ENCODE measurements around the gene ARNT2.
A peak's percentile ranks its signal among the peaks of the same experiment; 100 is the strongest.

ARNT2 gene

DNA sequence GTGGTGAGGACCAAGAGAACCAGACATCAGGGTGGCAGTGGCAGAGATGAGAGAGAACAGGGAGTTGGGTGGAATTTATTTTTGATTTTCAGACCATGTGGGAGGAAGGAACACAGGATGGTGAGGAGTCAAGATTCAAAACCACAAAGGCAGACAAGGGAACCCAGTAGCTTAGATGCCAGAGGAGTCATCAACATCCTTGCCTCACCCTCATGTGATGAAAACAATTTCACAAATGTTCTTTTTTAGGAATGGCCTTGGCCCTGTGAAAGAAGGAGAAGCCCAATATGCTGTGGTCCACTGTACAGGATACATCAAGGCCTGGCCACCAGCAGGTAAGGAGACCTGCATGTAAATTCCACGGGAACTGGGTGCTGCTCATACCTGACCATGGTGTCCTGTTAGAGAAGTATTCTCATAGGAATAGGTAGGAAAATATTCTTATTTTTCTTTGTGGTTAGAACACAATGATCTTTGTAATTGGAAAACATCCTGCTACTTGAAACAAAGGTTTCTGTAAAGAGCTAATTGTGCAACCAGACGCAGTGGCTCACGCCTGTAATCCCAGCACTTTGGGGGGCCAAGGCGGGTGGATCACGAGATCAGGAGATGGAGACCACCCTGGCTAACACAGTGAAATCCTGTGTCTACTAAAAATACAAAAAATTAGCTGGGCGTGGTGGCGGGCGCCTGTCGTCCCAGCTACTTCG lies 110.0 kb downstream of the ARNT2 start:
- peak; percentile 82 for DNase-seq (ENCODE audit: low spot score)

GRCh38 chr15:80517290-80517689 lies 113.1 kb downstream of the ARNT2 start:
- DNase-seq (ENCODE audit: low spot score), result no peak

- DNase-seq (ENCODE audit: low spot score), result no peak
These were observed 114.3 kb downstream of the ARNT2 start for GRCh38 chr15:80518522-80518921.

DNA sequence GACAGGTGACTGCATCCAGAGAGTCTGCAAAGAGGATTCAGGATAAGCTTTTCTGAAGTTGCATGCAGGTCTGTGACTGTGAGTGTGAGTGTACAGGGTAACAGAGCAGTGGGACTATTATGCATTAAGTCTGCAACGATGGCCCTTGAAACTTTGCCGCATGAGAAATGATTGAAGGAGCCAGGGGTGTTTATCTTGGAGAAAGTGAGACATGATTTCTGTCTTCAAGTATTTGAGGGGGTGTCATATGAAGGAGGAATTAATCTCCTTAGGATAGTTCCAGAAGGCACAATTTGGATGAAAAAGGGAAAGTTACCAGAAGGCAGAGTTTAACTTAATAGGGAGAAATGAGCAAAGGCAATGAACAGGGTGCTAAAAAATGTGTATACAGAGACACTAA lies 119.6 kb downstream of the ARNT2 start:
- DNase-seq (ENCODE audit: low spot score), result no peak

GRCh38 chr15:80525853-80526252 lies 121.7 kb downstream of the ARNT2 start:
- DNase-seq (ENCODE audit: low spot score), result no peak

DNA sequence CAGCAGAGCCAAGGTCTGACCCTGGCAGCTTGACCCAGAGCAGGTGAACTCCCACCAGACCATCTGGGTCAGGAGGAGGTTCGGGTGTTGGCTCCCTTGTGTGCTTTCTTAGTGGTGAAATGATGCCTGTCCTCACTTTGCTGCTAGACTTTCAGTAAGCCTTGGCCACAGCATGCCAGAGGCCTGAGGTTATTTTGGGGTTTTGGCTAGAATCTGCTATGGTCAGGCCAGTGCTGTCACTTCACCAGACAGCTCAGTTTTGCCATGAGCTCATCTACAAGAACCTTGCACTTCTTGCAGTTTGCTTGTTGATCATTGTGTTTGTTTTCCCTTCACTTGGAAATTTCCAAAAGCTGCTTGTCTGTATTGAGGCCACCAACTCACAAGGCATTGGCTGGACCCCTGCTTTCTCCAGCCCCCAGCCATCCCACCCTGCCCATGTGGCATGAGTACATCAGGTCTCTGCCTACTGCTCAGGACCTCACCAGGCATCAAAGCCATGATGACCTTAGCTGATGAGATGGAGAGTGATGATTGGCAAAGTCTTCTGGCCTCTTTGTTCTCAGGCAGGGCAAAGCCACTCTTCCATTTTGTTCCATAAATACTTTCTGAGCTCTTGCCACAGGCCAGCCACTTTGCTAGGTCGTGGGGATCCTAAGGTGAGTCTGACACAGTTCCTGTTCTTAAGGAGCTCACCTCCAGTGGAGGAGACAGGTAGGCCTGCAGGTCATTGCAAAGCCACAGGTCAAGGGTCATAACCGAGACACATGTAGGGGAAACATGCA lies 122.6 kb downstream of the ARNT2 start:
- DNase-seq (ENCODE audit: low spot score), result peak; percentile 84

DNA sequence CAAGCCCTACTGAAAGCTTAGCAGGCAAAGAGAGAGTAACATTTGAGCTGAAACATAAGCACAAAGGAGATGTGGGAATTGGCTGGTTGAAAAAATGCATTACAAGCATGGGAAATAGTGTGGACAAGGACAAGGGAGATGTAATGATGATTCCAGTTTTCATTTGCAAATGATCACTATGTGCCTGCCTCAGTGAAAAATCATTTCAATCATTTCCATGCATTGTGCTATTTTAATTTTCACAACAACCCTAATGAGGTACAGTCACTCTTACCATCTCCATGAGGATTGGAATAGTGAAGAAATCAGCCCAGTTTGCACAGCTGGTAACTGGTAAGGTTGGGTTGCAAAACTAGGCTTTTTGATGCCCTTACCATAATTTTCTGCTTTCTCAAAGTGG lies 123.2 kb downstream of the ARNT2 start:
- no peak for DNase-seq (ENCODE audit: low spot score)

DNA sequence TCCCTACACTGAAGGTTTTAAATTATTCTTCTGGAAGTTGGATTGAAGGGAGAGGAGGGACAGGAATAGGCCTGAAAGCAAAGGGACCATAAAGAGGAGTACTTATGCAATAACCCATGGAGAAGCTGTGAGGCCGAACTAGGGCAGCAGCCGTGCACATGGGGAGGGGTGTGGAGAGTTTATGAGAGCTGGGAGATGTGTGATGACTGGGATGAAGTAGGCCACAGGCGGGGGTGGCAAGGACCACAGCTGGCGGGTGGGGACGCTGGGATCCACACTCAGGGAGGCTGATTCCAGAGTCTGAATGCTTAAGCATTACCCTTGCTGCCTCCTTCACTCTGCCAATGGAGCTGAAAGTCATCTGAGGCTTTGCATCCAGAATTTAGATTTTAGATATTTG lies 123.8 kb downstream of the ARNT2 start:
- DNase-seq (ENCODE audit: low spot score), result no peak

- DNase-seq (ENCODE audit: low spot score), result peak; percentile 67
These were observed 126.7 kb downstream of the ARNT2 start for GRCh38 chr15:80530737-80531365.

DNA sequence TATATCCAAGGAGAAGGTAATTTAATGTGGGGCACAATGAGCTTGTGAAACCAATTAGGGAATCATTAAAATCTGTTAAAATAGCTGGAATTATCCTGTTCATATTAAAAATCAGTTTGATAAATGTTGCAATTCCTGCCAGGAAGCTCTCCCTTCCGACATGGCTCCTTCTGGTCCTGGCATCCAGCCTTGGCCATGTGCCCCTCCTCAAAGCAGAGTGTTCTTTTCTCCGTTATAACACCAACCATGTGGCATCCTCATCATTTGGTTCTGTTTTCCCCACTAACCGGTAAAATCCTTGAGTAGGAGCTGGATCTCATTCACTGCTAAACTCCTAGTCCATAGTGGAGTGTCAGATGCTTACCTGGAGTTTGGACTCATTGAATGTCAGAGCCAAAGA lies 127.2 kb downstream of the ARNT2 start:
- peak; percentile 46 for DNase-seq (ENCODE audit: low spot score)

DNA sequence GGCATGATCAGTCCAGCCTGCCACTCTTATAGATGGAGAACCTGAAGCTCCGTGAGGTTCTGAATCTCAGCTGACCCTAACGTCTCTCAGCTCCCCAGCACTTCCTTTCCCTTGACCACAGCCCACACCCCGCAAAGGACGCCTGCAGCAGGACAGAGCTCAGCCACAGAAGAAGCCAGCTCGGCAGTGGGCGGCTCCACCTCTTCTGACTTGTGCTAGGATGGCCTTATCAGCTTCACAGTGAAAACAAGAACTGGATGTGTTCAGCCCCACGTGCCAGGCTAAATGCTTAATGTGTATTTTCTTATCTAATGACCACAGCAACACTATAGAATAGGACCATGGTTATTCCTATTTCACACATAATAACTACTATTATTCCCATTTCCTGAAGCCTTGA lies 127.6 kb downstream of the ARNT2 start:
- no peak for DNase-seq (ENCODE audit: low spot score)

DNA sequence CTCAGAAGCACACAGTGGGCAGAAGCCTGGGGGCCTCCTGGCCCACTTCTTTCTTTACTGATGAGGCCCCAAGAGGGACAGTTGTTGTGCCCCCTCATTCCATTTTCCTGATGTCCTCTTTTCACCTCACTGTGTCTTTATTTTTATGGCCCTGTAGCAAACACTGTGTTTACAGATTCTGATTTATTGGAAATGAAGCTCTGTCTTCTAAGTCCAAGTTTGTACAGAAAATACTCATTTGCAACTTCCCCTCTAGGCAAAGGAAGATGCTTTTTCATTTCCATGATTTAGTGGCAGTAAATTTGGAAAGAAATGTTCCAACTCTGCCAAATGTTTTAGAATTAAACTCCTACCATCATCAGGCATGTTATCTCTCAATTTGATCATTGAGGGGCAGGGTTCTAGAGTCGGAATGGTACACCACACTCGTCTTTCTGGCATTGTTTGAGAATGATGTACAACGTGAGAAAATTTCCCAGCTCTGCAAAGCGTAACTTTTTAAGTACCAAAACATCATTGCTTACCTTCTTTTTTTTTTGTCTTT lies 129.7 kb downstream of the ARNT2 start:
- peak; percentile 26 for DNase-seq (ENCODE audit: low spot score)

DNA sequence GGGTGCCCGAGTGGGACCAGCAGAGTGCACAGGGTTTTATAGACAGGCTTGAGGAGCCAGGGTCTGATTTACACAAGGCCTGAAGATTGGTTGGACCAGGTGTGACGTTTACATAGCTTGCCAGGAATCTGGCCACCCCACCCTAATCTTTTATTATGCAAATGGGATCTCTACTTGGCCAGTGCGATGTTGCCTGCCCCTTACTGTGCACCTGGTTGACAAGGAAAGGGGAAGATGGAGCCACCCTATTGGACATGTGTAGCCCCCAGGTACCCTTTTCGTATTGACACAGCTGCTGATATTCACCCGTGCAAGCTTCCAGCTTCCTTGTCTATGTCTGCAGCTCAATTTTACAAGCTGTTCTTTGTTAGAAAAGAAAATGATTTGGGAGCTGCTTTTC lies 132.0 kb downstream of the ARNT2 start:
- no peak for DNase-seq (ENCODE audit: low spot score)

GRCh38 chr15:80536716-80537115 lies 132.5 kb downstream of the ARNT2 start:
- no peak for DNase-seq (ENCODE audit: low spot score)

GRCh38 chr15:80545078-80545477 lies 140.9 kb downstream of the ARNT2 start:
- DNase-seq (ENCODE audit: low spot score), result no peak

DNA sequence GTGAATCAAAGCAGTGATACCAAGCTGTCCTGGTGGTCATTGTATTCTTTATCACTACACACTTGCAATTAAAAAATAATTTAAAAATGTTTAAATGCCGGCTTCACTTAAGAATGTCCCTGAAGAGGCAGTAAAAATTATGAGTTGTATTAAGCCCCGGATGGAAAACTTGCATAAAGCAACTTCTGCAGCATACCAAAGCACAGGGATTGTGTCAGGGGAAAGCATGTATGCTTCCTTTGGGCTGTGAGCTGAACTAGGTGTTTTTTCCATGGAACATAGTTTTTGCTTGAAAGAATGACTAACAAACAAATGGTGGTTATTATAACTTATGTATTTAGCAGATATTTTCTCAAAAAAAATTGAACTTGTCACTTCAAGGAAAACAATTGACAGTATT lies 143.1 kb downstream of the ARNT2 start:
- no peak for DNase-seq (ENCODE audit: low spot score)

DNA sequence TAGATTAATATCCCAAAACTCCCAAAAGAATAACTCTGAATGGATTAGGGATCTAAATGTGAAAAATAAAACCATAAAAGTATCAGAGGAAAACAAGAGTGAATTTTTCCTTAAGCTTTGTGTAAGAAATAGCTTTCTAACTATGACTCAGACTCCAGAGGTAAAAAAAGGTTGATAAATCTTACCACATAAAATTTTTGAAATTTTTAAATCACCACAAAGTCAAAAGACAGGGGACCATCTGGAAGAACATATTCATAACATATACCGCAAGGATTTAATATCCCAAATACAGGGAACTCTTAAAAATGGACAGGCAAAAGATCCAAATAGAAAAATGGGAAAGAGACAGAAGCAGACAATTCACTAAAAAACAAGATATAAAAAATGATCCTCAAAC lies 145.0 kb downstream of the ARNT2 start:
- DNase-seq (ENCODE audit: low spot score), result peak; percentile 53

- no peak for DNase-seq (ENCODE audit: low spot score)
These were observed 145.5 kb downstream of the ARNT2 start for GRCh38 chr15:80549654-80550053.

- peak; percentile 68 for DNase-seq (ENCODE audit: low spot score)
These were observed 146.2 kb downstream of the ARNT2 start for GRCh38 chr15:80550219-80550907.

GRCh38 chr15:80550908-80551260 lies 146.7 kb downstream of the ARNT2 start:
- DNase-seq (ENCODE audit: low spot score), result no peak

DNA sequence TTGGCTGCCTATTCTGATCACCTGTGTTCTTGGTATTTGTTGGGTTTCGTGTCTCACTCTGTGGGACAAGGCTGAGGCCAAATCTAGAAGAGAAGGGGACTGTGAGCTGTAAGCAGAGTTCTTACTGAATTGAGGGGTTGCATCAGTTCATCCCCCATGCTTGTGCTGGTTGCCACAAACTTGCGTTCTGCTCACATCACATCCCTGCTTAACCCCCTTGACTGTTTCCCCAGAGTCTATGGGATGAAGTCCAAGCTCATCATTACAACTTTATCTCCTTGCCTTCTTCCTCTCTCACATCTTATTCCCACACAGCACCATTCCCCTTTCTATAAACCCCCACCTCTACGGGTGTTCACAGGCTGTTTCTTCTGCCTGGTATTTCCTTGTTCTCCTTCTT lies 147.2 kb downstream of the ARNT2 start:
- no peak for DNase-seq (ENCODE audit: low spot score)

- no peak for DNase-seq (ENCODE audit: low spot score)
These were observed 150.4 kb downstream of the ARNT2 start for GRCh38 chr15:80554560-80554959.
